ENCODE measurements around the gene DXO. TPM values are rescaled to one million over a fixed set of nuclear protein-coding genes. Genes with fewer than 3 reads are reported as not detected.
A peak's percentile ranks its signal among the peaks of the same experiment; 100 is the strongest.

DXO gene
- total and polyA plus RNA-seq, 2 of the 13 experiments (the other 11 are each of a cell fraction or from before 2014, with no cell fraction given) = 18.6 to 26.2 TPM

DNA sequence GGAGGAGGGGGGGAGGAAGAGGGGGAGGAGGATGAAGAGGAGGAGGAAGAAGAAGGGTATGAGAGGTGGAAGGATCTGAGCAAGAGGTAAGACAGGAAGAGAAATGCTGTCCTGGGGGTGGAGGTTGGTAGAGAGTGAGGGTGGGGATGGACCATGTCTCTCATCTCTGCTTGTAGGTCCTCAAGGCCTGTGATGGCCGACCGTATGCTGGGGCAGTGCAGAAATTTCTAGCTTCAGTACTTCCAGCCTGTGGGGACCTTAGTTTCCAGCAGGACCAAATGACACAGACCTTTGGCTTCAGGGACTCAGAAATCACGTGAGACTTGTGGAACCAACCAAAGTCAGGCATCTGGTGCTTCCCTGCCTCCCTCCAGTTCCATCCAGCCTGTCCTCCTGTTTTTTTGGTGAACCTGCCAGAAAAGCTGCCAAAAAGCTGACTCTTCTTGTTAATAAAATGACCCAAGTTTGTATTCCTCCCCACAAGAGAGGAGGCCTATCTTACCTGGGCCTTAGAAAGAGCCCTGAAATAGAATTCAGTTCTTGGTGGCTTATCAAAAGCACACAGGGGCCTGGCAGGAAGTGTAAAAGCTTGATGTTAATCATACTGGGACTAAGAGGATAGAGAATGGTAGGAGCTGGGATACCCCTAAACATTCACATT lies 7.4 kb upstream of the DXO start:
- no peak for DNase-seq (ENCODE audit: low spot score)
- Histone ChIP-seq H3K27ac (ENCODE audit: extremely low read length, insufficient read depth, low read length) (no peak overlapping the region), H3K27me3 (ENCODE audit: control insufficient read depth in 1 of 2, insufficient read depth in 2 of 2, low read length in 2 of 2) (no peaks in the 10 kb centered on the region), H3K36me3 (replicated peaks in 1 of 2; ENCODE audit: control insufficient read depth in 1 of 2, insufficient read depth in 2 of 2, low read length in 2 of 2) (peaks cover 0 to 7% of the 10 kb centered on the region in 2 experiments; a peak in 2 of 5 replicates), H4K20me1 (ENCODE audit: insufficient read depth, low read length) (no peaks in the 10 kb centered on the region), H3K4me1 (ENCODE audit: insufficient read depth, low read length) (peaks cover 7% of the 10 kb centered on the region; the same call in 1 of the 2 replicates), H3K9me3 (ENCODE audit: low read length) (no peaks in the 10 kb centered on the region), H2AFZ (ENCODE audit: low read length) (no peak overlapping the region), H3K79me2 (ENCODE audit: insufficient read depth, low read length) (no peaks in the 10 kb centered on the region), H3K4me3 (replicated peaks in 1 of 3; ENCODE audit: insufficient read depth in 1 of 3, low read depth in 2 of 3, low read length in 3 of 3) (no peak overlapping the region), H3K9ac (ENCODE audit: insufficient read depth, low read depth, low read length) (no peak overlapping the region), H3K4me2 (ENCODE audit: low read depth, low read length) (no peak overlapping the region)
- ChIA-PET POLR2A (interaction anchor here (0.8 to 1.7 kb wide), 5 partner anchors 10 to 77 kb away, joined by 3 to 5 read pairs (median 4); partner anchors contain the start of genes CFB, NELFE, SKIC2 and ZBTB12), CTCF (ENCODE audit: low intra/inter-chr PET ratio, low total read pairs) (no interaction called here)
- WGBS (ENCODE audit: low lambda C conversion rate) = 87% methylated on average over 3 of the region's 3 CpGs
- TF ChIP-seq DNMT3B (CRISPR knock-in tag; conservative IDR thresholded peaks at IDR 0.05) (no peak), HNRNPK (IDR thresholded peaks at IDR 0.05; ENCODE audit: low read depth, low read length, poor library complexity, severe bottlenecking) (peak; percentile 76), PCBP2 (optimal IDR thresholded peaks at IDR 0.05; ENCODE audit: low read depth, low read length, poor library complexity, severe bottlenecking) (peak; percentile 46)
- no peak for FAIRE-seq
- BruUV-seq (replicated peaks) = no TSS peak
- in situ Hi-C loops (cut with HindIII; ENCODE audit: extremely low pct_ligation_motif_present, low pct_unique_long_range_greater_than_20kb) = no loop called here
- intact Hi-C loops (cut with micrococcal nuclease; ENCODE audit: unreplicated experiment) = no loop called here
- no peak for ATAC-seq

- Histone ChIP-seq H3K27ac (ENCODE audit: extremely low read length, insufficient read depth, low read length) (no peak overlapping the region), H3K79me2 (ENCODE audit: insufficient read depth, low read length) (peaks cover under 1% of the 10 kb centered on the region), H3K9ac (ENCODE audit: insufficient read depth, low read depth, low read length) (no peak overlapping the region), H3K4me1 (ENCODE audit: insufficient read depth, low read length) (peaks cover 10% of the 10 kb centered on the region), H2AFZ (ENCODE audit: low read length) (no peak overlapping the region), H3K27me3 (ENCODE audit: control insufficient read depth in 1 of 2, insufficient read depth in 2 of 2, low read length in 2 of 2) (no peaks in the 10 kb centered on the region), H4K20me1 (ENCODE audit: insufficient read depth, low read length) (no peaks in the 10 kb centered on the region), H3K4me3 (replicated peaks in 1 of 3; ENCODE audit: insufficient read depth in 1 of 3, low read depth in 2 of 3, low read length in 3 of 3) (no peak overlapping the region), H3K36me3 (replicated peaks in 1 of 2; ENCODE audit: control insufficient read depth in 1 of 2, insufficient read depth in 2 of 2, low read length in 2 of 2) (peaks cover 0 to 7% of the 10 kb centered on the region in 2 experiments; a peak in 2 of 5 replicates), H3K4me2 (ENCODE audit: low read depth, low read length) (no peak overlapping the region), H3K9me3 (ENCODE audit: low read length) (no peaks in the 10 kb centered on the region)
- ChIA-PET POLR2A (interaction anchor here (1.1 to 1.7 kb wide), 3 partner anchors 9 to 33 kb away, joined by 3 to 5 read pairs (median 4); partner anchors contain the start of gene CFB), CTCF (ENCODE audit: low intra/inter-chr PET ratio, low total read pairs) (no interaction called here)
- ATAC-seq = no peak
- no TSS peak for BruUV-seq (replicated peaks)
- intact Hi-C loops (cut with micrococcal nuclease; ENCODE audit: unreplicated experiment) = no loop called here
- in situ Hi-C loops (cut with HindIII; ENCODE audit: extremely low pct_ligation_motif_present, low pct_unique_long_range_greater_than_20kb) = no loop called here
- WGBS (ENCODE audit: low lambda C conversion rate) = 88% methylated on average over 5 of the region's 5 CpGs
- no peak for DNase-seq (ENCODE audit: low spot score)
- no peak for FAIRE-seq
- TF ChIP-seq NR1H2 (CRISPR knock-in tag; IDR thresholded peaks at IDR 0.05; ENCODE audit: borderline replicate concordance, low read depth) (no peak), POLR2AphosphoS5 (IDR thresholded peaks at IDR 0.05; ENCODE audit: low read depth, low read length) (no peak), PPARG (CRISPR knock-in tag; conservative IDR thresholded peaks at IDR 0.05) (no peak), MTA3 (CRISPR knock-in tag; IDR thresholded peaks at IDR 0.05) (no peak), MYNN (CRISPR knock-in tag; IDR thresholded peaks at IDR 0.05; ENCODE audit: low read depth) (no peak), TFDP1 (CRISPR knock-in tag; IDR thresholded peaks at IDR 0.05; ENCODE audit: borderline replicate concordance) (no peak), FOXM1 (CRISPR knock-in tag; IDR thresholded peaks at IDR 0.05) (no peak), ZNF230 (CRISPR knock-in tag; IDR thresholded peaks at IDR 0.05) (no peak), ZNF10 (CRISPR knock-in tag; IDR thresholded peaks at IDR 0.05; ENCODE audit: borderline replicate concordance, low read depth) (no peak)
- TF ChIP-seq, protein P1, sequence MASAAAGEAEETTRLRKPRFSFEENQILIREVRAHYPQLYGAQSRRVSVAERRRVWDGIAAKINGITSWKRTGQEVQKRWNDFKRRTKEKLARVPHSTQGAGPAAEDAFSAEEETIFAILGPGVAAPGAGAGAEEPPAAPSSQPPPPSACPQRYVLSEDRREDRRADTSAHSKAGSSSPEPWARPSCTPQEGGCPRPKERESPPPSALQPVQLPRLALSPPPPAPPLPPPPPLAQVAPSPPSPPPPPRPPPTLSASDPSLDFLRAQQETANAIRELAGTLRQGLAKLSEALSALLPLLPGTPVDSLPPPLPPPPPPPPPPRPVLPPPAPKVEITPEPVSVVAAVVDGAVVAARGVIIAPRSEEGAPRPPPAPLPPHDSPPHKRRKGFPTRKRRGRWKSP (CRISPR knock-in tag; IDR thresholded peaks at IDR 0.05) = no peak
- TF ChIP-seq, protein P2, sequence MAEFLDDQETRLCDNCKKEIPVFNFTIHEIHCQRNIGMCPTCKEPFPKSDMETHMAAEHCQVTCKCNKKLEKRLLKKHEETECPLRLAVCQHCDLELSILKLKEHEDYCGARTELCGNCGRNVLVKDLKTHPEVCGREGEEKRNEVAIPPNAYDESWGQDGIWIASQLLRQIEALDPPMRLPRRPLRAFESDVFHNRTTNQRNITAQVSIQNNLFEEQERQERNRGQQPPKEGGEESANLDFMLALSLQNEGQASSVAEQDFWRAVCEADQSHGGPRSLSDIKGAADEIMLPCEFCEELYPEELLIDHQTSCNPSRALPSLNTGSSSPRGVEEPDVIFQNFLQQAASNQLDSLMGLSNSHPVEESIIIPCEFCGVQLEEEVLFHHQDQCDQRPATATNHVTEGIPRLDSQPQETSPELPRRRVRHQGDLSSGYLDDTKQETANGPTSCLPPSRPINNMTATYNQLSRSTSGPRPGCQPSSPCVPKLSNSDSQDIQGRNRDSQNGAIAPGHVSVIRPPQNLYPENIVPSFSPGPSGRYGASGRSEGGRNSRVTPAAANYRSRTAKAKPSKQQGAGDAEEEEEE (CRISPR knock-in tag; IDR thresholded peaks at IDR 0.05; ENCODE audit: borderline replicate concordance) = no peak
These were observed 6.9 kb upstream of the DXO start for GRCh38 chr6:31978831-31979230.

Measured in HepG2 (cell line).